ENCODE data around the gene GSDMA.

The GSDMA gene

GRCh38 chr17:40023590-40024292 is 60.9 kb downstream of the GSDMA start:
- H3K4me2 ChIP-seq (ENCODE audit: low read length) = no peak overlapping the region
- H3K36me3 ChIP-seq (replicated peaks; ENCODE audit: low read depth, low read length) = peaks cover 28% of the 10 kb centered on the region
- H2AFZ ChIP-seq (ENCODE audit: low read depth, low read length) = no peak overlapping the region
- no peak for TF ChIP-seq CTCF (IDR thresholded peaks at IDR 0.05; ENCODE audit: low read depth, low read length)
- TF ChIP-seq EZH2phosphoT487 (IDR thresholded peaks at IDR 0.05; ENCODE audit: low read depth) = no peak
- no peaks in the 10 kb centered on the region for H3K27me3 ChIP-seq (ENCODE audit: low read depth, low read length)
- no peak overlapping the region for H3K9ac ChIP-seq (ENCODE audit: low read length)
- H4K20me1 ChIP-seq (ENCODE audit: insufficient read depth, low read length) = no peaks in the 10 kb centered on the region
- H3K27ac ChIP-seq (ENCODE audit: low read length) = no peak overlapping the region
- no peaks in the 10 kb centered on the region for H3K4me1 ChIP-seq (ENCODE audit: low read length)
- no peak overlapping the region for H3K4me3 ChIP-seq (ENCODE audit: low read length)
- no peaks in the 10 kb centered on the region for H3K79me2 ChIP-seq (ENCODE audit: low read length)
- no peaks in the 10 kb centered on the region for H3K9me3 ChIP-seq (ENCODE audit: insufficient read depth, low read length)

- Histone ChIP-seq H3K79me2 (ENCODE audit: low read length) (no peaks in the 10 kb centered on the region), H3K4me1 (ENCODE audit: low read length) (no peaks in the 10 kb centered on the region), H3K9me3 (ENCODE audit: insufficient read depth, low read length) (no peaks in the 10 kb centered on the region), H2AFZ (ENCODE audit: low read depth, low read length) (no peak overlapping the region), H3K27me3 (ENCODE audit: low read depth, low read length) (no peaks in the 10 kb centered on the region), H3K4me2 (ENCODE audit: low read length) (no peak overlapping the region), H3K27ac (ENCODE audit: low read length) (no peak overlapping the region), H3K36me3 (replicated peaks; ENCODE audit: low read depth, low read length) (peaks cover 25% of the 10 kb centered on the region), H3K4me3 (ENCODE audit: low read length) (no peak overlapping the region), H4K20me1 (ENCODE audit: insufficient read depth, low read length) (no peaks in the 10 kb centered on the region), H3K9ac (ENCODE audit: low read length) (no peak overlapping the region)
- TF ChIP-seq EZH2phosphoT487 (IDR thresholded peaks at IDR 0.05; ENCODE audit: low read depth) = no peak
- no peak for TF ChIP-seq CTCF (IDR thresholded peaks at IDR 0.05; ENCODE audit: low read depth, low read length)
Observed at GRCh38 chr17:40024901-40025300, 62.1 kb downstream of the GSDMA start.

GRCh38 chr17:40025559-40025958 is 62.8 kb downstream of the GSDMA start:
- peaks cover 25% of the 10 kb centered on the region for H3K36me3 ChIP-seq (replicated peaks; ENCODE audit: low read depth, low read length)
- H3K9me3 ChIP-seq (ENCODE audit: insufficient read depth, low read length) = no peaks in the 10 kb centered on the region
- no peak overlapping the region for H2AFZ ChIP-seq (ENCODE audit: low read depth, low read length)
- H3K4me2 ChIP-seq (ENCODE audit: low read length) = no peak overlapping the region
- no peaks in the 10 kb centered on the region for H4K20me1 ChIP-seq (ENCODE audit: insufficient read depth, low read length)
- TF ChIP-seq EZH2phosphoT487 (IDR thresholded peaks at IDR 0.05; ENCODE audit: low read depth) = no peak
- no peak for TF ChIP-seq CTCF (IDR thresholded peaks at IDR 0.05; ENCODE audit: low read depth, low read length)
- no peak overlapping the region for H3K9ac ChIP-seq (ENCODE audit: low read length)
- no peaks in the 10 kb centered on the region for H3K79me2 ChIP-seq (ENCODE audit: low read length)
- H3K27me3 ChIP-seq (ENCODE audit: low read depth, low read length) = no peaks in the 10 kb centered on the region
- H3K27ac ChIP-seq (ENCODE audit: low read length) = no peak overlapping the region
- H3K4me3 ChIP-seq (ENCODE audit: low read length) = no peak overlapping the region
- H3K4me1 ChIP-seq (ENCODE audit: low read length) = no peaks in the 10 kb centered on the region

- Histone ChIP-seq H4K20me1 (ENCODE audit: insufficient read depth, low read length) (no peaks in the 10 kb centered on the region), H3K36me3 (replicated peaks; ENCODE audit: low read depth, low read length) (peaks cover 28% of the 10 kb centered on the region), H3K9ac (ENCODE audit: low read length) (no peak overlapping the region)
Observed at GRCh38 chr17:40025991-40026815, 63.4 kb downstream of the GSDMA start.

More at GRCh38 chr17:40025991-40026815, 63.4 kb downstream of the GSDMA start:
- Histone ChIP-seq H3K27ac (ENCODE audit: low read length) (no peak overlapping the region), H3K4me2 (ENCODE audit: low read length) (no peak overlapping the region), H3K9me3 (ENCODE audit: insufficient read depth, low read length) (no peaks in the 10 kb centered on the region), H3K79me2 (ENCODE audit: low read length) (no peaks in the 10 kb centered on the region), H3K27me3 (ENCODE audit: low read depth, low read length) (no peaks in the 10 kb centered on the region), H2AFZ (ENCODE audit: low read depth, low read length) (no peak overlapping the region), H3K4me1 (ENCODE audit: low read length) (no peaks in the 10 kb centered on the region), H3K4me3 (ENCODE audit: low read length) (no peak overlapping the region)
- TF ChIP-seq CTCF (IDR thresholded peaks at IDR 0.05; ENCODE audit: low read depth, low read length) = no peak
- no peak for TF ChIP-seq EZH2phosphoT487 (IDR thresholded peaks at IDR 0.05; ENCODE audit: low read depth)
